ENCODE data around the gene SNAP29. TPM values are rescaled to one million over a fixed set of nuclear protein-coding genes. Genes with fewer than 3 reads are reported as not detected.
"Not testable (repeated sequence)": the region's sequence is repeated elsewhere in the genome, so short reads cannot be mapped to it uniquely, and the experiment has no call there.

Gene SNAP29
- total RNA-seq, 4 donors from 2014 or later = 13.2 to 21.5 (median 18.3) TPM

DNA sequence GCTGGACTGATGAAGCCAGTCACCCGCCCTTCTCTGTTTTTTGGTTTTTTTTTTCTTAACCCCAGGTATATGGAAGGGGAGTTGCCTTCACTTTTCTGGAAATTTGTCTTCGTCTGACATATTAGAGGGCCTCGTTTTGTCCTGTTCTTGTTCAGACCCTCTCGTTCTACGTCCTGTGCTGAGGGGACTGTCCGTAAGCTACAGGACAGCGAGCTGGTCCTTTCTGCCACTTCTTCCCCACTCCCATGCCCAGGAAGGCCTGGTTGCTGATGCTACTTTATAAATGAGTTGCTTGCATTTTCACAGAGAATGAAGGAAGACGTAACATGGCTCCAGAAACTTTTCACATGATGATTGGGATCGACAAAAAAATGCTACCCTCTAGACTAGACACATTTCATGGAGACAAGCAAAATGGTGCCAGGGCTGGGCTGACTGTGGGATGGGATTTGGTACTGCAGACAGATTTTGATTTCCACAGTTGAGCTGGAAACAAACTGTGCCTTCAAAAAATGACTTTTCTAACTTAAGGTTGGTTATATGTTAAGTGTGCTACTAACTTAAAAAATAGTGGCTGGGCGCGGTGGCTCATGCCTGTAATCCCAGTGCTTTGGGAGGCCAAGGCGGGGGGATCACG, 31.2 kb downstream of the SNAP29 start:
- Histone ChIP-seq H3K27me3 (no peaks in the 10 kb centered on the region), H3K9me3 (no peaks in the 10 kb centered on the region), H3K4me1 (peaks cover 0 to 14% (median 0%) of the 10 kb centered on the region in 4 donors), H3K36me3 (peaks cover 0 to 39% (median 0%) of the 10 kb centered on the region in 3 donors), H3K27ac (no peak overlapping the region), H3K4me3 (no peak overlapping the region)
- no peak for DNase-seq
- TF ChIP-seq CTCF (IDR thresholded peaks at IDR 0.05) (no peak), POLR2A (IDR thresholded peaks at IDR 0.05) (no peak)

DNA sequence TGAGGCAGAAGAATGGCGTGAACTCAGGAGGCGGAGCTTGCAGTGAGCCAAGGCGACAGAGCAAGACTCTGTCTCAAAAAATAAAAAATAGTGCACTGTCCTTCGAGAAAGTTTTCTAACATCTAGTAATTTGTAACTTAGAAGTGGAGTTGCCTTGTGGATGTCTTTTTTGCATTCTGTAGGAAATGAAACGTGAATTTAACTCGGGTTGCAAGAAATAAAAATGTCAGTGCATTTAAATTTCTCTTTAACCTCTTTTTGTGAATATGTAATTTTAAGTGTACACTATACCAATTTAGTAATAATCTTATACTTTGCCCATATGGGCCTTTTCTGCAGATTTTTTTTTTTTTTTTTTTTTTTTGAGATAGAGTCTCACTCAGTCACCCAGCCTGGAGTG, 32.2 kb downstream of the SNAP29 start:
- TF ChIP-seq POLR2A (IDR thresholded peaks at IDR 0.05) (no peak), CTCF (IDR thresholded peaks at IDR 0.05) (no peak)
- Histone ChIP-seq H3K27ac (no peak overlapping the region), H3K36me3 (peaks cover 0 to 39% (median 0%) of the 10 kb centered on the region in 3 donors), H3K4me1 (peaks cover 0 to 4% (median 0%) of the 10 kb centered on the region in 4 donors), H3K9me3 (no peaks in the 10 kb centered on the region), H3K27me3 (no peaks in the 10 kb centered on the region), H3K4me3 (no peak overlapping the region)
- no peak for DNase-seq

- H3K4me3 ChIP-seq, H3K9me3 ChIP-seq, H3K27ac ChIP-seq, H3K4me1 ChIP-seq, H3K27me3 ChIP-seq, DNase-seq, H3K36me3 ChIP-seq: not testable (repeated sequence)
Observed at GRCh38 chr22:20897737-20898136, 38.9 kb downstream of the SNAP29 start.

DNA sequence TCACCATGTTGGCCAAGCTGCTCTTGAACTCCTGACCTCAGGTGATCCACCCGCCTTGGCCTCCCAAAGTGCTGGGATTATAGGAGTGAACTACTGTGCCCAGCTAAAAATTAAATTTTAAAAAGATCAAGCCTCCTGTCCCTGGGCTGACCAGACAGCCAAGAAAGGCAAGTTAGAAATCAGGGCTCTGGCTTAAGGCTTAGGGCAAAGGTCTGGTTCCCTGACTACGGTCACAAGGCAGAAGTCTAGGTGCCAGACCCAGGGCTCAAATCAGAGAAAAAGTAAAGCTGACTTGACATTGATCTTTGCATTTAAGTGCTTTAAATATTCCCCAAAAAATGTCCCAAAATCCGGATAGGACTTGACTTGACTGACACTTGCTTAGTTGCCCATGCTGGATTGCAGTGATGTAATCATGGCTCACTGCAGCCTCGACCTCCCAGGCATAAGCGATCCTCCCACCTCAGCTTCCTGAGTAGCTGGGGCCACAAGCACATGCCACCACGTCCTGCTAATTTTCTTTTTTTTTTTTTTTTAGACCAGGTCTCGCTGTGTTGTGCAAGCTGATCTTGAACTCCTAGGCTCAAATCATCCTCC, 41.1 kb downstream of the SNAP29 start:
- Histone ChIP-seq H3K27me3 (no peaks in the 10 kb centered on the region), H3K27ac (no peak overlapping the region), H3K36me3 (no peaks in the 10 kb centered on the region), H3K4me3 (no peak overlapping the region), H3K4me1 (no peaks in the 10 kb centered on the region), H3K9me3 (no peaks in the 10 kb centered on the region)
- DNase-seq = no peak
- TF ChIP-seq POLR2A (IDR thresholded peaks at IDR 0.05) (no peak), CTCF (IDR thresholded peaks at IDR 0.05) (no peak)

DNA sequence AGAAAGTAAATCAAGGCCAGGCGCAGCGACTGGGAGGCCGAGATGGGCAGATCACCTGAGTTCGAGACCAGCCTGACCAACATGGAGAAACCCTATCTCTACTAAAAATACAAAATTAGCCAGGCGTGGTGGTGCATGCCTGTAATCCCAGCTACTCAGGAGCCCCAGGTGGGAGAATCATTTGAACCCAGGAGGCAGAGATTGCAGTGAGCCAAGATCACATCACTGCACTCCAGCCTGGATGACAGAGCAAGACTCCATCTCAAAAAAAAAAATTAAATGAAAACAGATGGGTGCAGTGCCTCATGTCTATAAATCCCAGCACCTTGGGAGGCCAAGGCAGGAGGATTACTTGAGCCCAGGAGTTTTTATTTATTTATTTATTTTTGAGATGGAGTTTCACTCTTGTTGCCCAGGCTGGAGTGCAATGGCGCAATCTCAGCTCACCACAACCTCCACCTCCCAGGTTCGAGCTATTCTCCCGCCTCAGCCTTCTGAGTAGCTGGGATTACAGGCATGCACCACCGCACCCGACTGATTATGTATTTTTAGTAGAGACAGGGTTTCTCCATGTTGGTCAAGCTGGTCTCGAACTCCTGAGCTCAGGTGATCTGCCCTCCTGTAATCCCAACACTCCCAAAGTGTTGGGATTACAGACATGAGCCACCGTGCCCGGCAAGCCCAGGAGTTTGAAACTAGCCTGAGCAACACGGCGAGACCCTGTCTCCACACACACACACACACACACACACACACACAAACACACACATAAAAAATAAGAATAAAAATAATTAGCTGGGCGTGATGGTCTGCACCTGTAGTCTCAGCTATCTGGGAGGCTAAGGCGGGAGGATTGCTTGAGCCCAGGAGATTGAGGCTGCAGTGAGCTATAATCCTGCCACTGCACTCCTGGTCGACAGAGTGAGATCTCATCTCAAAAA, 42.6 kb downstream of the SNAP29 start:
- H3K36me3 ChIP-seq, H3K4me3 ChIP-seq, H3K27ac ChIP-seq, H3K9me3 ChIP-seq, H3K27me3 ChIP-seq, H3K4me1 ChIP-seq, DNase-seq: not testable (repeated sequence)

DNA sequence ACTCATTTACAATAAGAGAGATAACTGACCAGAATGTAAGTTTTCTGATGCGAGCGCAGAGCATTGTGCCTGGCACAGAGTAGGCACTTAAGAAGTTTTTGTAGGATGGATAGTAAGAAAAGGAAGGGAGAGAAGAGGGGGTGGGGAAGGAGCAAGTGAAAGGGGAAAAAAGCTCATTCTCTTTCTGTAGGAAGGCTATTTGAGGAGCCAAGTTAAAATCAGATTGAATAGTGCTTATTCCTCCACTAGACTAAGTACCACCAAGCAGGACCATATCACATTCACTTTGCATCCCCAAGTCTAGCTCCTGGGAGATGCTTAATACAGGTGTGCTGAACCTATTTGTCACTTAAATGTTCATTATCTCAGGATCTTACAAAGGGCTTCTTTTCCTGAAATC, 44.3 kb downstream of the SNAP29 start:
- no peak overlapping the region for H3K4me3 ChIP-seq
- H3K36me3 ChIP-seq = no peaks in the 10 kb centered on the region
- H3K27me3 ChIP-seq = no peaks in the 10 kb centered on the region
- no peaks in the 10 kb centered on the region for H3K9me3 ChIP-seq
- no peak for DNase-seq
- no peak overlapping the region for H3K27ac ChIP-seq
- TF ChIP-seq CTCF (IDR thresholded peaks at IDR 0.05) (no peak), POLR2A (IDR thresholded peaks at IDR 0.05) (no peak)
- H3K4me1 ChIP-seq = no peaks in the 10 kb centered on the region
